Hepatocyte (in vitro differentiated cells): ENCODE measurements around the gene MAP6. TPM values are rescaled to one million over a fixed set of nuclear protein-coding genes. Genes with fewer than 3 reads are reported as not detected.

Experiments
- DNase-seq: peaks from one replicate; pipeline ENCODE4 v3.0.0-alpha.2; 2016; ENCODE audit warnings: low spot score
- H2AFZ ChIP-seq: fragments of 200-600 bp; sonication (generic); 2 replicates; pipeline ENCODE4 v1.6.0; 2016; ENCODE audit warnings: antibody characterized with exemption, mild to moderate bottlenecking
- H3K27ac ChIP-seq: fragments of 200-600 bp; sonication (generic); 2 replicates; pipeline ENCODE4 v1.5.1; 2016; ENCODE audit warnings: mild to moderate bottlenecking
- H3K27me3 ChIP-seq: fragments of 200-600 bp; sonication (generic); 2 replicates; pipeline ENCODE4 v1.6.1; 2016
- H3K36me3 ChIP-seq: fragments of 200-600 bp; sonication (generic); replicated peaks from 2 replicates; pipeline ENCODE4 v1.5.1; 2016; ENCODE audit warnings: low read depth; ENCODE audit not compliant: insufficient read depth
- H3K4me1 ChIP-seq: fragments of 200-600 bp; sonication (generic); 2 replicates; pipeline ENCODE4 v1.5.1; 2016; ENCODE audit warnings: mild to moderate bottlenecking, moderate library complexity; ENCODE audit not compliant: insufficient read depth
- H3K4me2 ChIP-seq: fragments of 200-600 bp; sonication (generic); 2 replicates; pipeline ENCODE4 v1.6.0; 2016
- H3K4me3 ChIP-seq: fragments of 200-600 bp; sonication (generic); 2 replicates; pipeline ENCODE4 v1.5.1; 2016; ENCODE audit warnings: mild to moderate bottlenecking
- H3K79me2 ChIP-seq: fragments of 200-600 bp; sonication (generic); 2 replicates; pipeline ENCODE4 v1.6.0; 2017; ENCODE audit warnings: mild to moderate bottlenecking
- H3K9me2 ChIP-seq: fragments of 200-600 bp; sonication (generic); replicated peaks from 2 replicates; pipeline ENCODE4 v1.6.0; 2017; ENCODE audit warnings: mild to moderate bottlenecking; ENCODE audit not compliant: insufficient read depth
- H3K9me3 ChIP-seq: fragments of 200-600 bp; sonication (generic); 2 replicates; pipeline ENCODE4 v1.5.1; 2016; ENCODE audit warnings: low read depth, mild to moderate bottlenecking
- H4K20me1 ChIP-seq: fragments of 200-600 bp; sonication (generic); 2 replicates; pipeline ENCODE4 v1.6.0; 2016; ENCODE audit warnings: mild to moderate bottlenecking; ENCODE audit not compliant: insufficient read depth, poor library complexity, severe bottlenecking
- CTCF ChIP-seq: fragments of 200-600 bp; sonication (generic); IDR thresholded peaks from 2 replicates; pipeline ENCODE4 v1.5.1; 2016; ENCODE audit warnings: antibody characterized with exemption, mild to moderate bottlenecking; ENCODE audit not compliant: poor library complexity
- EZH2 ChIP-seq: fragments of 200-600 bp; sonication (generic); IDR thresholded peaks from 2 replicates; pipeline ENCODE4 v1.6.1; 2016; ENCODE audit warnings: antibody characterized with exemption, mild to moderate bottlenecking, borderline replicate concordance
- EZH2phosphoT487 ChIP-seq: fragments of 200-600 bp; sonication (generic); IDR thresholded peaks from one replicate; pipeline ENCODE4 v1.6.1; 2018; ENCODE audit warnings: antibody characterized with exemption, mild to moderate bottlenecking, low read depth, moderate library complexity; ENCODE audit not compliant: unreplicated experiment, severe bottlenecking
- WGBS: methylation state at CpG from one replicate; pipeline ENCODE4 v1.1.6; 2016; ENCODE audit warnings: low lambda C conversion rate; ENCODE audit errors: missing lambda C conversion rate; 5-methylcytosine and 5-hydroxymethylcytosine counted together
- polyA plus RNA-seq: library from polyadenylated mRNA; unstranded; fragments of >200 nt; fragmentation: Nextera tagmentation; extraction: Ambion mirVana; gene quantifications from 2 replicates; pipeline ENCODE4 v1.2.1, GENCODE V29; 2016
- total RNA-seq: library from RNA; depleted of rRNA; stranded (reverse); fragments of >200 nt; gene quantifications from 2 replicates; pipeline ENCODE4 v1.2.3, GENCODE V29; 2014

MAP6 gene
- total and polyA plus RNA-seq, 2 experiments from 2014 or later: 3.8 to 6.4 TPM

GRCh38 chr11:75616281-75616680 is 52.6 kb downstream of the MAP6 start:
- 69% methylated on average over 5 of the region's 5 CpGs for WGBS
- Histone ChIP-seq H3K4me1 (no peaks in the 10 kb centered on the region), H2AFZ (no peak overlapping the region), H3K79me2 (no peaks in the 10 kb centered on the region), H4K20me1 (no peaks in the 10 kb centered on the region), H3K27ac (no peak overlapping the region), H3K9me3 (no peaks in the 10 kb centered on the region), H3K9me2 (no peaks in the 10 kb centered on the region), H3K36me3 (no peaks in the 10 kb centered on the region), H3K4me2 (no peak overlapping the region), H3K4me3 (no peak overlapping the region), H3K27me3 (no peaks in the 10 kb centered on the region)
- DNase-seq: no peak
- no peak for TF ChIP-seq EZH2phosphoT487
- TF ChIP-seq CTCF: no peak
- no peak for TF ChIP-seq EZH2

- no peaks in the 10 kb centered on the region for H3K9me2 ChIP-seq
- H3K36me3 ChIP-seq: no peaks in the 10 kb centered on the region
- H3K27me3 ChIP-seq: no peaks in the 10 kb centered on the region
- WGBS: 42% methylated on average over 7 of the region's 7 CpGs
- H3K27ac ChIP-seq: no peak overlapping the region
- no peaks in the 10 kb centered on the region for H3K9me3 ChIP-seq
- TF ChIP-seq EZH2 (no peak), CTCF (no peak), EZH2phosphoT487 (no peak)
- H3K4me2 ChIP-seq: no peak overlapping the region
- H3K4me3 ChIP-seq: no peak overlapping the region
- H3K4me1 ChIP-seq: no peaks in the 10 kb centered on the region
- H4K20me1 ChIP-seq: no peaks in the 10 kb centered on the region
- no peak for DNase-seq
- H2AFZ ChIP-seq: no peak overlapping the region
- H3K79me2 ChIP-seq: no peaks in the 10 kb centered on the region
Observed at GRCh38 chr11:75615751-75616150, 53.1 kb downstream of the MAP6 start.

- Histone ChIP-seq H2AFZ (no peak overlapping the region), H3K27me3 (no peaks in the 10 kb centered on the region), H3K36me3 (no peaks in the 10 kb centered on the region), H3K27ac (no peak overlapping the region), H3K4me3 (no peak overlapping the region), H3K9me3 (no peaks in the 10 kb centered on the region), H3K9me2 (no peaks in the 10 kb centered on the region), H3K79me2 (no peaks in the 10 kb centered on the region), H3K4me1 (no peaks in the 10 kb centered on the region), H4K20me1 (no peaks in the 10 kb centered on the region), H3K4me2 (no peak overlapping the region)
- 87% methylated on average over 3 of the region's 3 CpGs for WGBS
- no peak for DNase-seq
- TF ChIP-seq EZH2: no peak
- no peak for TF ChIP-seq EZH2phosphoT487
- no peak for TF ChIP-seq CTCF
Observed at GRCh38 chr11:75611823-75612222, 57.0 kb downstream of the MAP6 start.

GRCh38 chr11:75606099-75606498 is 62.7 kb downstream of the MAP6 start:
- Histone ChIP-seq H3K36me3 (no peaks in the 10 kb centered on the region), H3K4me3 (no peak overlapping the region), H3K27me3 (no peaks in the 10 kb centered on the region), H3K79me2 (no peaks in the 10 kb centered on the region), H3K4me1 (no peaks in the 10 kb centered on the region), H3K4me2 (no peak overlapping the region), H3K9me2 (no peaks in the 10 kb centered on the region), H4K20me1 (no peaks in the 10 kb centered on the region), H3K27ac (no peak overlapping the region), H3K9me3 (no peaks in the 10 kb centered on the region), H2AFZ (no peak overlapping the region)
- no peak for DNase-seq
- TF ChIP-seq EZH2 (no peak), EZH2phosphoT487 (no peak), CTCF (no peak)
- WGBS: 84% methylated on average over 8 of the region's 8 CpGs
